Ascending aorta (tissue), 2 donors: ENCODE results near the gene PSKH1. TPM values are rescaled to one million over a fixed set of nuclear protein-coding genes. Genes with fewer than 3 reads are reported as not detected.

Source experiments
- DNase-seq, 2 donors: peaks; one replicate each; pipeline ENCODE4 v3.0.0-alpha.2; 2019; ENCODE audit warnings: low spot score in 2 of 2
- H3K27ac ChIP-seq, 2 donors: fragments of 200-600 bp; sonication (generic); one replicate each; pipeline ENCODE4 v1.5.1; 2016 to 2017; ENCODE audit warnings: mild to moderate bottlenecking in 1 of 2
- H3K27me3 ChIP-seq: fragments of 200-600 bp; sonication (generic); one replicate; pipeline ENCODE4 v1.5.1; 2017
- H3K36me3 ChIP-seq, 2 donors: fragments of 200-600 bp; sonication (generic); one replicate each; pipeline ENCODE4 v1.5.1; 2016
- H3K4me1 ChIP-seq, 2 donors: fragments of 200-600 bp; sonication (generic); one replicate each; pipeline ENCODE4 v1.5.1; 2016 to 2017; ENCODE audit warnings: mild to moderate bottlenecking in 1 of 2
- H3K4me3 ChIP-seq, 2 donors: fragments of 200-600 bp; sonication (generic); one replicate each; pipeline ENCODE4 v1.5.1; 2016 to 2017; ENCODE audit warnings: mild to moderate bottlenecking in 1 of 2
- H3K9me3 ChIP-seq, 2 donors: fragments of 200-600 bp; sonication (generic); one replicate each; pipeline ENCODE4 v1.5.1; 2016
- intact Hi-C: fragments of 100-400 bp; cut with DNase I; formaldehyde crosslinking; loops from one replicate; pipeline ENCODE4 v1.15.1; 2023
- total RNA-seq: library from RNA; depleted of rRNA; stranded (reverse); fragments of >200 nt; gene quantifications from one replicate; pipeline ENCODE4 v1.1.0, GENCODE V29; 2016
- TF ChIP-seq, protein P1 (sequence below), 3 experiments: fragments of 200-600 bp in 2 of 3; fragments of 450-650 bp in 1 of 3; sonication (generic) in 2 of 3; IDR thresholded peaks; one replicate each; pipeline ENCODE4 v1.5.1; 2016 to 2019; ENCODE audit warnings: antibody characterized with exemption in 3 of 3, mild to moderate bottlenecking in 1 of 3, moderate library complexity in 1 of 3

The PSKH1 gene
- total RNA-seq, 1 donor from 2014 or later = 41.0 TPM

GRCh38 chr16:67856927-67857546, 36.0 kb upstream of the PSKH1 start:
- H3K4me1 ChIP-seq = peaks cover 14 to 33% of the 10 kb centered on the region in 2 donors
- peak overlapping the region; percentile 70 to 84 for H3K27ac ChIP-seq
- no peak for DNase-seq
- H3K9me3 ChIP-seq = no peaks in the 10 kb centered on the region
- intact Hi-C loops = no loop called here
- no peak overlapping the region for H3K4me3 ChIP-seq
- TF ChIP-seq, protein P1, sequence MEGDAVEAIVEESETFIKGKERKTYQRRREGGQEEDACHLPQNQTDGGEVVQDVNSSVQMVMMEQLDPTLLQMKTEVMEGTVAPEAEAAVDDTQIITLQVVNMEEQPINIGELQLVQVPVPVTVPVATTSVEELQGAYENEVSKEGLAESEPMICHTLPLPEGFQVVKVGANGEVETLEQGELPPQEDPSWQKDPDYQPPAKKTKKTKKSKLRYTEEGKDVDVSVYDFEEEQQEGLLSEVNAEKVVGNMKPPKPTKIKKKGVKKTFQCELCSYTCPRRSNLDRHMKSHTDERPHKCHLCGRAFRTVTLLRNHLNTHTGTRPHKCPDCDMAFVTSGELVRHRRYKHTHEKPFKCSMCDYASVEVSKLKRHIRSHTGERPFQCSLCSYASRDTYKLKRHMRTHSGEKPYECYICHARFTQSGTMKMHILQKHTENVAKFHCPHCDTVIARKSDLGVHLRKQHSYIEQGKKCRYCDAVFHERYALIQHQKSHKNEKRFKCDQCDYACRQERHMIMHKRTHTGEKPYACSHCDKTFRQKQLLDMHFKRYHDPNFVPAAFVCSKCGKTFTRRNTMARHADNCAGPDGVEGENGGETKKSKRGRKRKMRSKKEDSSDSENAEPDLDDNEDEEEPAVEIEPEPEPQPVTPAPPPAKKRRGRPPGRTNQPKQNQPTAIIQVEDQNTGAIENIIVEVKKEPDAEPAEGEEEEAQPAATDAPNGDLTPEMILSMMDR (IDR thresholded peaks at IDR 0.05) = no peak
- no peaks in the 10 kb centered on the region for H3K27me3 ChIP-seq
- H3K36me3 ChIP-seq = peaks cover 3 to 4% of the 10 kb centered on the region in 2 donors

- peak; percentile 35 to 92 for DNase-seq
- peaks cover 21 to 39% of the 10 kb centered on the region in 2 donors for H3K4me1 ChIP-seq
- H3K27me3 ChIP-seq = no peaks in the 10 kb centered on the region
- H3K9me3 ChIP-seq = no peaks in the 10 kb centered on the region
- TF ChIP-seq, protein P1 (IDR thresholded peaks at IDR 0.05) = no peak
- peak overlapping the region; percentile 70 to 84 for H3K27ac ChIP-seq
- no peak overlapping the region for H3K4me3 ChIP-seq
- H3K36me3 ChIP-seq = peaks cover 3 to 4% of the 10 kb centered on the region in 2 donors
- intact Hi-C loops = no loop called here
Observed at GRCh38 chr16:67857547-67858233, 35.4 kb upstream of the PSKH1 start.

DNA sequence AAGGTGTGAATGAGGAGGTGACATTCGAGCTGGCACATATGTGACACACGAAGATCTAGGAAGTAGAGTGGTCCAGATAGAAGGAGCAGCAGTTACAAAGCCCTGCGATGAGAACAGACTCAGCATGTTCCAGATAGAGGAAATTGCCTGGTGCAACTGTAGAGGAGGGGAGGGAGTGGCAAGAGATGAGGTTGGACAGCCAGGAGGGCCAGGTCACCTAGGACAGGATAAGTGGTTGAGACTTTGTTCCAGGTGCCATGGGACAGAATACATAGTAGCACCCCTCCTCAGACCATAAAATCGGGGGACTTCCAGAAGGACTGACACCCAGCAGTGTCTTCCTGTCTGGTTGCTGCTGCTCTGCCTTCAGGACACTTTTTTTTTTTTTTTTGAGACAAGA, 34.6 kb upstream of the PSKH1 start:
- Histone ChIP-seq H3K9me3 (no peaks in the 10 kb centered on the region), H3K27me3 (no peaks in the 10 kb centered on the region), H3K4me3 (no peak overlapping the region), H3K4me1 (peaks cover 23 to 44% of the 10 kb centered on the region in 2 donors), H3K27ac (peak overlapping the region; percentile 70 to 84), H3K36me3 (peaks cover 3 to 4% of the 10 kb centered on the region in 2 donors)
- intact Hi-C loops = no loop called here
- DNase-seq = no peak
- TF ChIP-seq, protein P1 (IDR thresholded peaks at IDR 0.05) = no peak

- intact Hi-C loops = no loop called here
- Histone ChIP-seq H3K4me1 (peaks cover 31 to 54% of the 10 kb centered on the region in 2 donors), H3K4me3 (no peak overlapping the region), H3K27me3 (no peaks in the 10 kb centered on the region), H3K36me3 (peaks cover 9 to 15% of the 10 kb centered on the region in 2 donors), H3K9me3 (no peaks in the 10 kb centered on the region), H3K27ac (peak overlapping the region; percentile 90 to 95)
- TF ChIP-seq, protein P1 (IDR thresholded peaks at IDR 0.05) = no peak
- no peak for DNase-seq
Observed at GRCh38 chr16:67860589-67861398, 32.3 kb upstream of the PSKH1 start.

- no peaks in the 10 kb centered on the region for H3K9me3 ChIP-seq
- intact Hi-C loops = loop anchor here (2.0 kb wide), 1 partner anchor 15 kb away; the partner anchor contains the start of genes CENPT and NUTF2
- H3K36me3 ChIP-seq = peaks cover 20 to 25% of the 10 kb centered on the region in 2 donors
- TF ChIP-seq, protein P1 (IDR thresholded peaks at IDR 0.05) = no peak
- no peak overlapping the region for H3K4me3 ChIP-seq
- H3K4me1 ChIP-seq = peaks cover 31 to 51% of the 10 kb centered on the region in 2 donors
- peak overlapping the region; percentile 90 to 95 for H3K27ac ChIP-seq
- no peaks in the 10 kb centered on the region for H3K27me3 ChIP-seq
- no peak for DNase-seq
Observed at GRCh38 chr16:67861877-67862276, 31.2 kb upstream of the PSKH1 start.
